Gastrocnemius medialis (tissue), 4 donors: ENCODE measurements around the gene HNRNPH1. TPM values are rescaled to one million over a fixed set of nuclear protein-coding genes. Genes with fewer than 3 reads are reported as not detected.
A peak's percentile ranks its signal among the peaks of the same experiment; 100 is the strongest.

Experiments
- ATAC-seq, 2 donors: fragments of 150-250 bp; one replicate each; pipeline ENCODE4 v1.9.1; 2016
- DNase-seq, 2 donors: peaks; one replicate each; pipeline ENCODE4 v3.0.0-alpha.2; 2019
- H3K27ac ChIP-seq, 4 donors: fragments of 200-600 bp; sonication (generic); 1 replicate in 1 of 4; 2 replicates in 3 of 4; pipeline ENCODE4 v1.5.1; 2016 to 2018; ENCODE audit warnings: mild to moderate bottlenecking in 2 of 4, moderate library complexity in 1 of 4
- H3K27me3 ChIP-seq, 3 donors: fragments of 200-600 bp; sonication (generic) in 2 of 3; 1 replicate in 1 of 3; 2 replicates in 2 of 3; pipeline versions ENCODE4 v1.5.1 to v1.6.0; 2016 to 2019; ENCODE audit warnings: mild to moderate bottlenecking in 1 of 3, moderate library complexity in 1 of 3
- H3K36me3 ChIP-seq, 2 donors: fragments of 200-600 bp; sonication (generic) in 1 of 2; one replicate each; pipeline ENCODE4 v1.5.1; 2017 to 2018
- H3K4me1 ChIP-seq, 2 donors: fragments of 200-600 bp; sonication (generic) in 1 of 2; one replicate each; pipeline ENCODE4 v1.5.1; 2016 to 2017; ENCODE audit warnings: mild to moderate bottlenecking in 2 of 2
- H3K4me3 ChIP-seq, 4 donors: fragments of 200-600 bp; sonication (generic) in 3 of 4; 1 replicate in 1 of 4; 2 replicates in 3 of 4; pipeline ENCODE4 v1.5.1; 2016 to 2019; ENCODE audit warnings: mild to moderate bottlenecking in 2 of 4
- H3K9me3 ChIP-seq, 3 donors: fragments of 200-600 bp; sonication (generic) in 2 of 3; 1 replicate in 1 of 3; 2 replicates in 2 of 3; pipeline ENCODE4 v1.5.1; 2016 to 2019
- POLR2A ChIP-seq, 2 donors: fragments of 450-650 bp; IDR thresholded peaks; one replicate each; pipeline ENCODE4 v1.6.1; 2017; ENCODE audit warnings: antibody characterized with exemption in 2 of 2, mild to moderate bottlenecking in 2 of 2, moderate library complexity in 2 of 2
- in situ Hi-C, 4 donors: fragments of 200-750 bp; cut with MboI; loops; one replicate each; pipeline versions ENCODE4 v1.15.0 to v1.8.0; 2017; ENCODE audit warnings: low sequenced_read_pairs in 4 of 4
- intact Hi-C: fragments of 100-400 bp; cut with DNase I; formaldehyde crosslinking; loops from one replicate; pipeline ENCODE4 v1.15.1; 2023; ENCODE audit warnings: low total_unique reads
- total RNA-seq, 4 donors: library from RNA; depleted of rRNA; stranded (reverse); fragments of >200 nt; gene quantifications; one replicate each; pipeline versions ENCODE4 v1.1.0 to v1.2.3, GENCODE V29; 2016
- TF ChIP-seq, protein P1 (sequence below), 5 experiments: fragments of 450-650 bp in 3 of 5; fragments of 200-600 bp in 2 of 5; sonication (generic) in 2 of 5; IDR thresholded peaks in 4 of 5; conservative IDR thresholded peaks in 1 of 5; 1 replicate in 4 of 5; 2 replicates in 1 of 5; pipeline ENCODE4 v1.5.1; 2016 to 2019; ENCODE audit warnings: antibody characterized with exemption in 5 of 5, mild to moderate bottlenecking in 3 of 5, moderate library complexity in 3 of 5

Gene HNRNPH1
- total RNA-seq, 4 donors from 2014 or later = 72.4 to 209 (median 157) TPM

- Histone ChIP-seq H3K9me3 (no peaks in the 10 kb centered on the region), H3K4me3 (peak overlapping the region; percentile 71 to 100 (median 82)), H3K36me3 (peaks cover 14 to 78% of the 10 kb centered on the region in 2 donors), H3K4me1 (peaks cover 54 to 62% of the 10 kb centered on the region in 2 donors), H3K27ac (peak overlapping the region in 3 of 4 donors; percentile 4 to 100 (median 36)), H3K27me3 (no peaks in the 10 kb centered on the region)
- ATAC-seq (no peak), DNase-seq (no peak)
- intact Hi-C loops = no loop called here
- in situ Hi-C loops = no loop called here
- no peak for TF ChIP-seq POLR2A (IDR thresholded peaks at IDR 0.05)
Observed at GRCh38 chr5:179618923-179619554, 4.4 kb downstream of the HNRNPH1 start.

- TF ChIP-seq, protein P1, sequence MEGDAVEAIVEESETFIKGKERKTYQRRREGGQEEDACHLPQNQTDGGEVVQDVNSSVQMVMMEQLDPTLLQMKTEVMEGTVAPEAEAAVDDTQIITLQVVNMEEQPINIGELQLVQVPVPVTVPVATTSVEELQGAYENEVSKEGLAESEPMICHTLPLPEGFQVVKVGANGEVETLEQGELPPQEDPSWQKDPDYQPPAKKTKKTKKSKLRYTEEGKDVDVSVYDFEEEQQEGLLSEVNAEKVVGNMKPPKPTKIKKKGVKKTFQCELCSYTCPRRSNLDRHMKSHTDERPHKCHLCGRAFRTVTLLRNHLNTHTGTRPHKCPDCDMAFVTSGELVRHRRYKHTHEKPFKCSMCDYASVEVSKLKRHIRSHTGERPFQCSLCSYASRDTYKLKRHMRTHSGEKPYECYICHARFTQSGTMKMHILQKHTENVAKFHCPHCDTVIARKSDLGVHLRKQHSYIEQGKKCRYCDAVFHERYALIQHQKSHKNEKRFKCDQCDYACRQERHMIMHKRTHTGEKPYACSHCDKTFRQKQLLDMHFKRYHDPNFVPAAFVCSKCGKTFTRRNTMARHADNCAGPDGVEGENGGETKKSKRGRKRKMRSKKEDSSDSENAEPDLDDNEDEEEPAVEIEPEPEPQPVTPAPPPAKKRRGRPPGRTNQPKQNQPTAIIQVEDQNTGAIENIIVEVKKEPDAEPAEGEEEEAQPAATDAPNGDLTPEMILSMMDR (IDR thresholded peaks at IDR 0.05 in 4 of 5, conservative IDR thresholded peaks at IDR 0.05 in 1 of 5) = no peak
- TF ChIP-seq POLR2A (IDR thresholded peaks at IDR 0.05) = no peak
- intact Hi-C loops = no loop called here
- in situ Hi-C loops = no loop called here
Observed at GRCh38 chr5:179617930-179618329, 5.5 kb downstream of the HNRNPH1 start.

DNA sequence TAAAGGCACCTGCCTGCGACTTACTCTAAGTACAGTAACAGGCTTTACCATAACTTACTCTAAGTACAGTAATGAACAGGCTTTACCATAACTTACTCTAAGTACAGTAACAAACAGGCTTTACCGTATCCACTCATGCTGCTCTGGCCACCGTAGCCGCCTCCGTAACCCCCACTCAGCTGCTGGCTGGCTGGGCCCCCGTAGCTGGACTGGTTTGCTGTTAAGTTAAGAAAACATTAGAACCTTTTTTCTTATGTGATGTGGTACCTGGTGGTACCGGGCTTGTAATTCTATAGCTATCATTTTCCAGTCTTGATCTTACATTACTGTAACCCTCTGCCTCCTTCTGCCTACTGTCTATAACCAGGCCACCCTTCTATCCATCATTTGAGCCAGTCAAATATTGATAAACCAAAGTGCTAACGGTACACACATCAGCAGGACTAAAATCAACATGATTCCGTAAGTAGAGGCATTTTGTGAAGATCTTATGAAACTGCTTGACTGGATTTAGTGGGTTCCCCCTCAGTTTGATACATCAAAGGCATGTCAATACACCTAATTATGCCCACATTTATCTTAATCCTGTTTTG lies 7.4 kb downstream of the HNRNPH1 start:
- no peaks in the 10 kb centered on the region for H3K27me3 ChIP-seq
- H3K4me3 ChIP-seq = no peak overlapping the region
- no peak for DNase-seq
- H3K9me3 ChIP-seq = no peaks in the 10 kb centered on the region
- intact Hi-C loops (no loop called here), in situ Hi-C loops (no loop called here)
- TF ChIP-seq POLR2A (IDR thresholded peaks at IDR 0.05) = no peak
- TF ChIP-seq, protein P1 (IDR thresholded peaks at IDR 0.05 in 4 of 5, conservative IDR thresholded peaks at IDR 0.05 in 1 of 5) = no peak
- peak overlapping the region in 3 of 4 donors; percentile 13 to 36 (median 23) for H3K27ac ChIP-seq
- ATAC-seq = no peak
- H3K4me1 ChIP-seq = peaks cover 53 to 54% of the 10 kb centered on the region in 2 donors
- peaks cover 21 to 93% of the 10 kb centered on the region in 2 donors for H3K36me3 ChIP-seq

More at GRCh38 chr5:179617930-179618329, 5.5 kb downstream of the HNRNPH1 start:
- Histone ChIP-seq H3K27me3 (no peaks in the 10 kb centered on the region), H3K4me3 (no peak overlapping the region), H3K27ac (peak overlapping the region in 3 of 4 donors; percentile 0 to 36 (median 13)), H3K9me3 (no peaks in the 10 kb centered on the region), H3K36me3 (peaks cover 21 to 89% of the 10 kb centered on the region in 2 donors), H3K4me1 (peaks cover 54 to 62% of the 10 kb centered on the region in 2 donors)
- no peak for ATAC-seq
- no peak for DNase-seq

DNA sequence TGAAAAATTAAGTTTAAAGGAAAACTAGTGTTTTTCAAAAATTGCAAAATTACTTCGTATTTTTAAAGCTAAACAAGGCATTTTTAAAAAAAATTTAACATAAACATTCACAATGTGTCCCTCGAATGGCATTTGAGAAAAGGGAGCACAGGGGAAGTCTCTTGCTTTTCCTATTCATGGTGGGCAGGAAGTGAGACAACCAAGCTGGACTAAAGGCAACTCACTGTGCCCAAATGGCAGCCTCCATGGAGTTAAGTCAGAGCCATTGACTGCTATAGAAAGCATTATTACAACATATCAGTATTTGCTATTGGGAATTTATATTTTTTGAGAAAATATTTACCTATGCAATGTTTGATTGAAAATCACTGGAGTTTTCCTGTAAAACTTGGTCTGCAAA lies 8.3 kb downstream of the HNRNPH1 start:
- no peak overlapping the region for H3K4me3 ChIP-seq
- peaks cover 53% of the 10 kb centered on the region in 2 donors for H3K4me1 ChIP-seq
- peaks cover 21 to 93% of the 10 kb centered on the region in 2 donors for H3K36me3 ChIP-seq
- in situ Hi-C loops = no loop called here
- TF ChIP-seq POLR2A (IDR thresholded peaks at IDR 0.05) = no peak
- TF ChIP-seq, protein P1 (IDR thresholded peaks at IDR 0.05 in 4 of 5, conservative IDR thresholded peaks at IDR 0.05 in 1 of 5) = no peak
- no peaks in the 10 kb centered on the region for H3K27me3 ChIP-seq
- no peak for DNase-seq
- no peak for ATAC-seq
- peak overlapping the region in 1 of 4 donors; percentile 34 for H3K27ac ChIP-seq
- no peaks in the 10 kb centered on the region for H3K9me3 ChIP-seq
- intact Hi-C loops = no loop called here

DNA sequence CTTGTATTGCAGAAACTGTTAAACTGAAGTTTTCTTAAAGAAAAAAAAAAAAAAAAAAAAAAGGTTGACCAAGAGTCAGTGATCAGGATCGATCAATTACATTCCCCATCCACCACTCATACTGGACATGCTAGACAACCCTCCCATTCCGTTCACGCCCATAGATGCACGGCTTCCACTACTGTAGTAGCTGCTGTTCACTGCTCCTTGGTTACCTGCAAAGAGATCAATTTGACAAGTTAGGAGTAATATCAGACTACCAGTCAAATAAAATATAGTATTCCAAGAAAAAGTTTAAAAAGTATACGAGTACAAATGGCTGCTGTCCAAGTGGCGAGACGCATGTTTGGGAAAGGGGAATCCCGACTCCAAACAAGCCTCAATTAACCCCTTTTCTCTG lies 8.7 kb downstream of the HNRNPH1 start:
- intact Hi-C loops = no loop called here
- peaks cover 53% of the 10 kb centered on the region in 2 donors for H3K4me1 ChIP-seq
- TF ChIP-seq POLR2A (IDR thresholded peaks at IDR 0.05) = no peak
- TF ChIP-seq, protein P1 (IDR thresholded peaks at IDR 0.05 in 4 of 5, conservative IDR thresholded peaks at IDR 0.05 in 1 of 5) = no peak
- in situ Hi-C loops = no loop called here
- H3K27ac ChIP-seq = peak overlapping the region in 1 of 4 donors; percentile 34
- no peaks in the 10 kb centered on the region for H3K27me3 ChIP-seq
- no peak for ATAC-seq
- H3K36me3 ChIP-seq = peaks cover 21 to 93% of the 10 kb centered on the region in 2 donors
- H3K9me3 ChIP-seq = no peaks in the 10 kb centered on the region
- DNase-seq = no peak
- H3K4me3 ChIP-seq = no peak overlapping the region
